HG03064 (cell line): ENCODE data around the gene PTPMT1.
A peak's percentile ranks its signal among the peaks of the same experiment; 100 is the strongest.
"Not testable (repeated sequence)": the region's sequence is repeated elsewhere in the genome, so short reads cannot be mapped to it uniquely, and the experiment has no call there.

ENCODE experiments used
- ATAC-seq: cut with Tn5 transposase; IDR thresholded peaks from one replicate; pipeline ENCODE4 v1.9.1; 2021; ENCODE audit warnings: low read depth; ENCODE audit not compliant: unreplicated experiment

PTPMT1 gene

GRCh38 chr11:47545298-47545697 lies 20.1 kb upstream of the PTPMT1 start:
- no peak for ATAC-seq

- ATAC-seq = not testable (repeated sequence)
These were observed 19.1 kb upstream of the PTPMT1 start for GRCh38 chr11:47546274-47546673.

GRCh38 chr11:47550288-47551047 lies 14.9 kb upstream of the PTPMT1 start:
- ATAC-seq = no peak

- no peak for ATAC-seq
These were observed 14.3 kb upstream of the PTPMT1 start for GRCh38 chr11:47551086-47551485.

- no peak for ATAC-seq
These were observed 13.3 kb upstream of the PTPMT1 start for GRCh38 chr11:47552056-47552565.

GRCh38 chr11:47552566-47553405 lies 12.6 kb upstream of the PTPMT1 start, which contains the start of gene CELF1:
Gene CELF1, minus strand, starts transcription at chr11:47553132. Its CDS starts 53,609 bp downstream, at chr11:47499523.
- ATAC-seq = peak; percentile 87

- peak; percentile 23 for ATAC-seq
These were observed 12.0 kb upstream of the PTPMT1 start for GRCh38 chr11:47553406-47553743.

GRCh38 chr11:47557004-47557403 lies 8.4 kb upstream of the PTPMT1 start:
- ATAC-seq = not testable (repeated sequence)

GRCh38 chr11:47558695-47559094 lies 6.7 kb upstream of the PTPMT1 start:
- no peak for ATAC-seq

- ATAC-seq = no peak
These were observed 5.0 kb upstream of the PTPMT1 start for GRCh38 chr11:47560426-47560825.

GRCh38 chr11:47562393-47562792 lies 3.0 kb upstream of the PTPMT1 start:
- ATAC-seq = not testable (repeated sequence)

- ATAC-seq = not testable (repeated sequence)
These were observed 1.0 kb upstream of the PTPMT1 start for GRCh38 chr11:47564366-47564765.

GRCh38 chr11:47564933-47565339 lies 463 bp upstream of the PTPMT1 start:
- ATAC-seq = no peak

GRCh38 chr11:47566149-47566698 lies 825 bp downstream of the PTPMT1 start:
- ATAC-seq = no peak

GRCh38 chr11:47569646-47570045 lies 4.2 kb downstream of the PTPMT1 start:
- ATAC-seq = no peak

GRCh38 chr11:47570651-47571356 lies 5.4 kb downstream of the PTPMT1 start:
- ATAC-seq = no peak

GRCh38 chr11:47571357-47571729 lies 5.9 kb downstream of the PTPMT1 start:
- ATAC-seq = no peak

- ATAC-seq = no peak
These were observed 6.5 kb downstream of the PTPMT1 start for GRCh38 chr11:47571895-47572294.

- no peak for ATAC-seq
These were observed 7.4 kb downstream of the PTPMT1 start for GRCh38 chr11:47572715-47573255.

GRCh38 chr11:47573321-47573720 lies 7.9 kb downstream of the PTPMT1 start:
- ATAC-seq = no peak
